HepG2 (cell line): Measurements from ENCODE around the gene SLC17A3. TPM values are rescaled to one million over a fixed set of nuclear protein-coding genes. Genes with fewer than 3 reads are reported as not detected.

Source experiments
- STAT6 ChIP-seq: sonication (generic); formaldehyde crosslinking; IDR thresholded peaks from 2 replicates; pipeline ENCODE4 v1.4.0; 2020; ENCODE audit warnings: missing genetic modification reagents, mild to moderate bottlenecking, borderline replicate concordance
- ZNF609 ChIP-seq: sonication (generic); formaldehyde crosslinking; IDR thresholded peaks from 2 replicates; pipeline ENCODE4 v1.4.0; 2020; ENCODE audit warnings: mild to moderate bottlenecking, missing genetic modification reagents, borderline replicate concordance
- polyA plus RNA-seq, 8 experiments: library from polyadenylated mRNA; depleted of rRNA in 3 of 8; stranded (reverse) in 7 of 8; unstranded in 1 of 8; fragments of >200 nt; fragmentation: Illumina TruSeq in 4 of 8; extraction: Trizol in 4 of 8; gene quantifications; 2 replicates each; pipeline versions ENCODE4 v1.2.1 to v1.2.3, GENCODE V29; 2011 to 2016; ENCODE audit warnings: low read depth in 4 of 8, missing spikeins in 1 of 8, mixed read lengths in 1 of 8; ENCODE audit not compliant: insufficient read depth in 1 of 8
- total RNA-seq, 5 experiments: library from RNA; depleted of rRNA; stranded (reverse); fragments of >200 nt; fragmentation: Illumina TruSeq; extraction: Trizol; gene quantifications; 2 replicates each; pipeline ENCODE4 v1.2.3, GENCODE V29; 2016; ENCODE audit warnings: low read depth in 1 of 5

Gene SLC17A3
- total and polyA plus RNA-seq, 2 of the 13 experiments (the other 11 are each of a cell fraction or from before 2014, with no cell fraction given), result 0.09 to 0.11 TPM

GRCh38 chr6:25899580-25900408, 25.8 kb upstream of the SLC17A3 start (continued):
- peak; percentile 84; the same call in 1 of the 2 replicates for TF ChIP-seq ZNF609
- peak; percentile 90 for TF ChIP-seq STAT6 (CRISPR knock-in tag)
